ENCODE measurements around the gene ZNF507. TPM values are rescaled to one million over a fixed set of nuclear protein-coding genes. Genes with fewer than 3 reads are reported as not detected.

The ZNF507 gene
- polyA plus RNA-seq, 3 donors, result 0.08 to 0.39 (median 0.10) TPM

DNA sequence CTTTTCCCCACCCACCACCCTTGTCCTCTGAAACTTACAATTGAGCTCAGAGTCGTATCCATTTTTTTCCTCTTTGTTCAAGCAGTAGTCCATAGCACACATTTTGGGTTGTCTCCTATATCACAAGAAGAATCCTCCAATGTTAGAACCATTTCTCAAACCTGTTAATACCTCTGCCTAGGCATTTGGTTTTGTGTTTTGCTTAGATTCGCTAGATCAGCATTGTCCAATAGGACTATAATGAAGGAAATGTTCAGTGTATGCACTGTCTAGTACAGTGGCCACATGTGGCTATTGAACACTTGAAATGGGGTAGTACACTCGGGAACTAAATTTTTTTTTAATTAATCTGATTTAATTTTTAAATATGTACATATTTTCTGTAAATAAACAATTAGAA, 72.7 kb downstream of the ZNF507 start:
- H3K27me3 ChIP-seq (ENCODE audit: control insufficient read depth in 2 of 2, insufficient read depth in 2 of 2, low read length in 2 of 2), result peaks cover 0 to 2% of the 10 kb centered on the region in 2 donors
- no peak overlapping the region for H3K4me2 ChIP-seq (replicated peaks; ENCODE audit: extremely low read depth, low read length, poor library complexity, severe bottlenecking)
- peaks cover 0 to 9% (median 0%) of the 10 kb centered on the region in 7 donors for H3K9me3 Mint-ChIP-seq
- peaks cover 11 to 26% of the 10 kb centered on the region in 2 donors for H3K36me3 ChIP-seq (replicated peaks in 1 of 2; ENCODE audit: control insufficient read depth in 1 of 2, insufficient read depth in 2 of 2, low read length in 2 of 2)
- H3K27ac ChIP-seq (ENCODE audit: low read depth in 1 of 2, low read length in 2 of 2), result no peak overlapping the region
- no peak overlapping the region for H3K4me3 ChIP-seq (replicated peaks in 1 of 3; ENCODE audit: low read depth in 2 of 3, low read length in 3 of 3)
- H3K4me1 ChIP-seq (ENCODE audit: control insufficient read depth in 1 of 2, insufficient read depth in 2 of 2, low read length in 2 of 2), result peaks cover 22 to 25% of the 10 kb centered on the region in 2 donors
- DNase-seq, result no peak
- H3K27ac Mint-ChIP-seq, result no peak overlapping the region
- no peaks in the 10 kb centered on the region for H3K79me2 ChIP-seq (ENCODE audit: insufficient read depth, low read length)
- peaks cover 39 to 45% of the 10 kb centered on the region in 2 donors for H3K36me3 Mint-ChIP-seq
- TF ChIP-seq, protein P1, sequence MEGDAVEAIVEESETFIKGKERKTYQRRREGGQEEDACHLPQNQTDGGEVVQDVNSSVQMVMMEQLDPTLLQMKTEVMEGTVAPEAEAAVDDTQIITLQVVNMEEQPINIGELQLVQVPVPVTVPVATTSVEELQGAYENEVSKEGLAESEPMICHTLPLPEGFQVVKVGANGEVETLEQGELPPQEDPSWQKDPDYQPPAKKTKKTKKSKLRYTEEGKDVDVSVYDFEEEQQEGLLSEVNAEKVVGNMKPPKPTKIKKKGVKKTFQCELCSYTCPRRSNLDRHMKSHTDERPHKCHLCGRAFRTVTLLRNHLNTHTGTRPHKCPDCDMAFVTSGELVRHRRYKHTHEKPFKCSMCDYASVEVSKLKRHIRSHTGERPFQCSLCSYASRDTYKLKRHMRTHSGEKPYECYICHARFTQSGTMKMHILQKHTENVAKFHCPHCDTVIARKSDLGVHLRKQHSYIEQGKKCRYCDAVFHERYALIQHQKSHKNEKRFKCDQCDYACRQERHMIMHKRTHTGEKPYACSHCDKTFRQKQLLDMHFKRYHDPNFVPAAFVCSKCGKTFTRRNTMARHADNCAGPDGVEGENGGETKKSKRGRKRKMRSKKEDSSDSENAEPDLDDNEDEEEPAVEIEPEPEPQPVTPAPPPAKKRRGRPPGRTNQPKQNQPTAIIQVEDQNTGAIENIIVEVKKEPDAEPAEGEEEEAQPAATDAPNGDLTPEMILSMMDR (IDR thresholded peaks at IDR 0.05), result no peak
- no peak overlapping the region for H2AFZ ChIP-seq (ENCODE audit: insufficient read depth, low read depth, low read length, poor library complexity, severe bottlenecking)
- H3K9ac ChIP-seq (ENCODE audit: insufficient read depth, low read length, poor library complexity, severe bottlenecking), result no peak overlapping the region
- H3K9me3 ChIP-seq (replicated peaks in 1 of 2; ENCODE audit: control insufficient read depth in 1 of 2, insufficient read depth in 1 of 2, low read length in 2 of 2), result no peaks in the 10 kb centered on the region
- H3K27me3 Mint-ChIP-seq (ENCODE audit: low read depth in 3 of 3), result peaks cover 3 to 9% (median 5%) of the 10 kb centered on the region in 3 donors
- H3K4me1 Mint-ChIP-seq, result peaks cover 26% of the 10 kb centered on the region
- no peaks in the 10 kb centered on the region for H4K20me1 ChIP-seq (ENCODE audit: insufficient read depth, low read length)
- H3K4me3 Mint-ChIP-seq, result no peak overlapping the region
- intact Hi-C loops (cut with micrococcal nuclease), result no loop called here
- WGBS (ENCODE audit: insufficient coverage), result 83% methylated on average over 1 of the region's 3 CpGs

DNA sequence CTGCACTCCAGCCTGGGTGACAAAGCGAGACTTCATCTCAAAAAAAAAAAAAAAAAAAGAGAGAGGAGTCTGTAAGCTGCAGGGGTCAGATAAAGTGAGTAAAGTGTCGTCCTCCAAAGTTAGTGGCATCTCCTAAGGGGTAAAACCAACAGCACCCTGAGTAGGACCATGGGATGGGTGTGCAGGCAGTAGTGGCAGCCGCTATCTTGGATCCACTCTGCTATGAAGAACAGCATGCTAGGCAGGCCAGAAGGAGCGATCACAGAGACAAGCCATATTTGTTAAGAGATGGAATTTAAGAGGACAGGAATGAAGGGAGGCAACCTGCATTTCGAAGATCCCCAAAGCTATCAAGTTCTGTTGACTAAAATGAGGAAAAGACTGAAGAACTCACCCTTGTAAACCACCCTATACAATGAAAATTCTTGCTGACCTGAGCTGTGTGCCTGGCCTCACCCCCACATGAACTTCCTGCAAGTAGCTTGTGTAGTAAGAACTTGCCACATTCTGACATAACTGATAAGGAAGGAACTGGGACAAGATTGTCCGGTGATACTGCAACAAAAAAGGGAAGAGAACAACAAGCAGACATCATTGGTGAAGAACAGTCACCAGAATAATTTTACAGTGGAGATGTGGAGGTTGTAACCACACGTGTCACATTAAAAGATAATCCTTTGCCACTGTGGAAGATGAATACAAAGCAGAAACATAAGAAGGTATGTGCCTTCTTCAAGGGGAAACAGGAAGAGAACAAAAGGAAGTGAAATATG, 76.4 kb downstream of the ZNF507 start:
- WGBS (ENCODE audit: insufficient coverage), result 13% methylated on average over 3 of the region's 7 CpGs
- no peaks in the 10 kb centered on the region for H3K9me3 ChIP-seq (replicated peaks in 1 of 2; ENCODE audit: control insufficient read depth in 1 of 2, insufficient read depth in 1 of 2, low read length in 2 of 2)
- Mint-ChIP-seq H3K4me1 (peaks cover 26% of the 10 kb centered on the region), H3K4me3 (peak overlapping the region; percentile 27 to 84), H3K36me3 (peaks cover 22 to 29% of the 10 kb centered on the region in 2 donors), H3K27ac (peak overlapping the region; percentile 65 to 90 (median 79)), H3K27me3 (ENCODE audit: low read depth in 3 of 3) (peaks cover 3 to 5% (median 5%) of the 10 kb centered on the region in 3 donors), H3K9me3 (peaks cover 0 to 5% (median 0%) of the 10 kb centered on the region in 7 donors)
- intact Hi-C loops (cut with micrococcal nuclease), result no loop called here
- peaks cover 22 to 27% of the 10 kb centered on the region in 2 donors for H3K4me1 ChIP-seq (ENCODE audit: control insufficient read depth in 1 of 2, insufficient read depth in 2 of 2, low read length in 2 of 2)
- peaks cover 0 to 2% of the 10 kb centered on the region in 2 donors for H3K27me3 ChIP-seq (ENCODE audit: control insufficient read depth in 2 of 2, insufficient read depth in 2 of 2, low read length in 2 of 2)
- H4K20me1 ChIP-seq (ENCODE audit: insufficient read depth, low read length), result no peaks in the 10 kb centered on the region
- H3K4me3 ChIP-seq (replicated peaks in 1 of 3; ENCODE audit: low read depth in 2 of 3, low read length in 3 of 3), result peak overlapping the region in 1 of 3 experiments; percentile 60
- TF ChIP-seq, protein P1 (IDR thresholded peaks at IDR 0.05), result no peak
- DNase-seq, result peak; percentile 66 to 74 (median 68)
- peaks cover 0 to 2% of the 10 kb centered on the region in 2 donors for H3K36me3 ChIP-seq (replicated peaks in 1 of 2; ENCODE audit: control insufficient read depth in 1 of 2, insufficient read depth in 2 of 2, low read length in 2 of 2)
- no peaks in the 10 kb centered on the region for H3K79me2 ChIP-seq (ENCODE audit: insufficient read depth, low read length)
- peak overlapping the region; percentile 48 to 49 for H3K27ac ChIP-seq (ENCODE audit: low read depth in 1 of 2, low read length in 2 of 2)
- peak overlapping the region; percentile 58 for H3K4me2 ChIP-seq (replicated peaks; ENCODE audit: extremely low read depth, low read length, poor library complexity, severe bottlenecking)
- peak overlapping the region; percentile 29 for H2AFZ ChIP-seq (ENCODE audit: insufficient read depth, low read depth, low read length, poor library complexity, severe bottlenecking)
- H3K9ac ChIP-seq (ENCODE audit: insufficient read depth, low read length, poor library complexity, severe bottlenecking), result no peak overlapping the region
